G401.6 (cell line): ENCODE data around the gene TSHR.

Source experiments
- FAIRE-seq: peaks from 2 replicates; lab custom pipeline; 2012; peaks lifted over from hg19 to GRCh38; lab: Jason Lieb, UNC

TSHR gene

GRCh38 chr14:81138429-81138828 lies 183.0 kb downstream of the TSHR start:
- FAIRE-seq, result no peak

DNA sequence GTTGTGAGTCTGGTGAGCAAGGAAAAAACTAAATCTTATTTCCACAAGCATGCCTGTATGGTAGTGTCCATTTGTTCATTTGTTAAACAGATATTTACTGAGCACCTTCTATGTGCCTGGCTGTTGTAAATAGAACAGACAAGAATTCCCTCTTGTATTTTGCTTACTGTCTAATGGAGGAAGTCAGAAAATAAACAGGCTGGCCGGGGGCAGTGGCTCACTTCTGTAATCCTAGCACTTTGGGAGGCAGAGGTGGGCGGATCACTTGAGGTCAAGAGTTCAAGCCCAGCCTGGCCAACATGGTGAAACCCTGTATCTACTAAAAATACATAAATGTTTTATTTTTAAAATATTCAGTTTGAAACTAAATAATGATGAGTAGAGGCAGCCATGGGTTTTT lies 186.0 kb downstream of the TSHR start:
- no peak for FAIRE-seq

GRCh38 chr14:81143793-81144192 lies 188.4 kb downstream of the TSHR start:
- no peak for FAIRE-seq

GRCh38 chr14:81144824-81145603 lies 189.6 kb downstream of the TSHR start:
- FAIRE-seq, result no peak

GRCh38 chr14:81147140-81147897 lies 191.9 kb downstream of the TSHR start:
- no peak for FAIRE-seq

GRCh38 chr14:81148635-81149034 lies 193.2 kb downstream of the TSHR start:
- FAIRE-seq, result no peak

- no peak for FAIRE-seq
These were observed 197.8 kb downstream of the TSHR start for GRCh38 chr14:81153187-81153586.

DNA sequence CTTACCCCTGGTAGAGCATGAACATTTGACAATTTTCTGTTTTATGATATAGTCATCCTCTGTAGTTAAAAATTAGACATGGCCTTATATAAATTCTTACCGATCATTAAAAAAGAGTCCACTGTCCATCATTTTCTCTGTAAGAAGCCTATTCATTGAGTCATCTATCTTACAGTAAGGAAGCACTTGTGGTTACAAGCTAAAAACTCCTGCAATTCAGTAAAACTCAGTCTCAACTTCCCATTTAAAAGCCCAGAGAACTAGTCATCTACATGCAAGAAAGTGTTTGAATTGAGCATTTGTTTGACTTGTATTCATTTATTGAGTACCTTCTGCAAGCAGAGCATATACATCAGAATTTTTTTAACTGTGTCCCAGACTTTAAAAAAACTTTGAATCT lies 202.0 kb downstream of the TSHR start:
- FAIRE-seq, result no peak

DNA sequence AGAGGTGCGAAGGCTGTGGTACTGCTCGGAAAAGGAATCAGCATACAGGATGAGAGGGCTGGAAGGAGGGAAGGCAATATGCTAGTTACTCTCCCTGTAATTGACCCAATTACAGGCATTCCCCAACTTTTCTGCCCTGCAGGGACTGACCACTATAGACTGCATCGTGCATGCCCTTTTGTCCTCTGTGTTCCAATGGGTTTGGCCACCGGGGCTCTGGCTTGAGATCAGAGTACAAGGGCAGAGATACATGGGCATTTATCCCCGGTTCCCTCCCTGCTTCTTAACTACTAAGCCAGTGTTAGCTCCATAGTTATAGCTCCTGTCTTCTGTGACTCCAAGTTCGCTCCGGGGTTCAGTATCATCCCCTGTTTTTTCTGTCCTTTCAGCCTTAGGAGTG lies 205.7 kb downstream of the TSHR start:
- FAIRE-seq, result no peak

DNA sequence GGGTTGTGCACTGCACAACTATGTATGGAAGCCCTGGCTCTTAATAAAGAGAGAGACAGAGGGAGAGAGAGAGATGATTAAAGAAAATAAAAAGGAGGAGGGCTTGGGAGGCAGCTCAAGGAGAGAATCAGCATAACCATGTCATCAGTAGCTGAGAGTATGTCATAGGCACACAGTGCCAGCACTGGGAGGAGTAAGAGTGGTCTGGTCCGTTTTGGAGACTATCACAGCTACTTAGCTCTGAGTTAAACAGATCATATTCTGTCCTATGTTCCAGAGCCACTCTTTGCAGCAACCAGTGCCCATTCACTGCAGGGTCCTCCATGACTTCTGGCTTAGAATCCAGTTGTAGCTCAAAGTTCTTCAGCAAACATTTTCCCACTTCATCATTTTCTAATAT lies 206.3 kb downstream of the TSHR start:
- no peak for FAIRE-seq

DNA sequence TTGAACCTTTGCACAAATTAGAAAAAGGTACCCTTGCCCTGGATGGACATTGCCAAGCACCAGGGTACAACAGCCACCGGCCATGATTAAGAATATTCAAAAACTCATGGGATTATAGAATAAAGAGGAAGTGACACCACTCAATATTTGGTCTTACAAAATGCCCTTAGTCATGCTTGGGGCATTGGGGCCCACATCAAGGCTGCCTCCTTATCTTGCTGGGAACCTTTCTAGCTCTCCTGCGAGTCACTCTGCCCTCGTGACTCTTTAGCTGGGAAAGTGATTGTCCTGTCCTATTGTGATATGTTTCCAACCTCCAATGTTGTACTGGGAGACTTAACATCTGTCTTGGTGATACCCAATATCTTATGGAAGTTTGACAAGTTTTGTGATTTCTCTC lies 207.5 kb downstream of the TSHR start:
- no peak for FAIRE-seq

DNA sequence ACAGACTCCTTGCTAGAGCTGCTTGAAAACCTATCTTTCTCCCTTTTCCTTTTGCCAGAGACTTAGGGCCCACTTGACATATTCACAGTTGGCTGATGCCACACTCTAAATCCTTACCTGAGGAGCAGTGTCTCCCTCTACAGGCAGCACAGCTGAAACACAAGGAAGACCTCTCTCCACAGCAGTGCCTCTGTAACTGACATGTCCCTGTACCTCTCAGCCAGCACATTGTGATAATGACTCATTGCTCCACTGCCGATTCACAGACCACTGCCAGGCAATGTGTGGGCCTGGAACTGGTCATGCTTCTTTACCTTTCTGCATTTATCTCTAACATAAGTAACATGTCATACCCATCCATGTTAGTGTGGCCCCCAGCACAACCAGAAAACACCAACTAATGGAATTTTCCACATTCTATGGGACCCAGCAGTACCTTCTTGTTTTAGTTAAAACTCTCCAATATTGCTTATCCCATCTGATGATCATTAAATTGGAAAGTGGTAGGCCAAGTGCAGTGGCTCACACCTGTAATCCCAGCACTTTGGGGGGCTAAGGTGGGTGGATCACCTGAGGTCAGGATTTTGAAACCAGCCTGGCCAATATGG lies 208.8 kb downstream of the TSHR start:
- no peak for FAIRE-seq

DNA sequence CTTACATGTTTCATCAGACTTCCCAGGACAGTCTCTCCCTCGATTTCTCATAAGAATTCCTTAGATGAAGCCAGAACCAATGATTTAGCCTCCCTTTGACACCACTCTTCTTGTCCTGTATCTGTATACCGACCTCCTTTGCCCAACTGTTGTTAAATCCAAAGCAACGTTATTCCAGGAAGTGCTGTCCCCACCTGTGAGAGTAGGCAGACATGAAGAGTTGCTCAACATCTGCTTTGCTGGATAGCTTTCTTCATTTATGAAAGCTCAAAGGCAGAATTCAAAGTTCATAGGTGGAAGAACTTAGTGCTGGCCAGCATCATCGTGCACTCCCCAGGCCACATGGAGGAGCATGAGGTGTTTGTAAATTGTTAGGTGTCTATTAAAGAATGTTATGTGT lies 209.8 kb downstream of the TSHR start:
- FAIRE-seq, result no peak

- FAIRE-seq, result no peak
These were observed 210.7 kb downstream of the TSHR start for GRCh38 chr14:81166121-81166520.

GRCh38 chr14:81169267-81169666 lies 213.8 kb downstream of the TSHR start:
- no peak for FAIRE-seq

- FAIRE-seq, result no peak
These were observed 214.3 kb downstream of the TSHR start for GRCh38 chr14:81169711-81170103.

DNA sequence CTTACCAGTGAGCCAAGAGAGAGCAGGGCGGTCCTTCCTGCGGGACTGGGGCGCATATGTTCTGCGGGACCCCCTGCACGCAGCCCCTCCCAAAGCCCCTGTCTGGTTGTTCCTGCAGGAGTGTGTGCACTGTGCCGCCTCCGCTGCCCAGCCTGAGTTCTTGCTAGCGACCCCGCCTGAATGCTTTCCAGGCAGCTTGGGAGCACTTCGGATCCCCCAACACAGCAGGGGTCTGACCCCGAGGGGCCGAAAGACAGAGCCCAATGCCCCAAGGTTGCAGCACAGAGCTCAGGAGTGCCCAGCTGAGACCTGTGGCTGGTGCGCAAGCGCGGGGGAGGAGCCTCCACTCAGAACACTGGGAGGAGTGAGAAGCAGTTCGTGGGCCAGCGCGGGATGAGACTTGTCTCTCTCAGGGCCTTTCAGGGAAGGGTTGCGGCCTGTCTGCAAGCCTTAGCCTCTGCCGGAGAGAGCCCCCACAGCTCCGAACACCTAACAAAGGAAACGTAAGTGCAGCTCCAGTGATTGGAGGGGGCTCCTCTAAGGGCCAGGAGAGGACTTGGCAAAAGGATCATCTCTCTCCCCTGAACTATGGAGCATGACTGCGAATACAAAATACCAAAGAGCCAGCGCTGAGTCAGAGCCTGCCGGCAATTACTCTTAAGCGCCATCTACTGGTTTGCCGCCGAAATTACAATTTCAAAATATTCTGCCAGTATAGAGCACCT lies 214.8 kb downstream of the TSHR start:
- peak; percentile 77 for FAIRE-seq

GRCh38 chr14:81170829-81171195 lies 215.4 kb downstream of the TSHR start:
- no peak for FAIRE-seq

GRCh38 chr14:81172353-81172752 lies 216.9 kb downstream of the TSHR start:
- no peak for FAIRE-seq

DNA sequence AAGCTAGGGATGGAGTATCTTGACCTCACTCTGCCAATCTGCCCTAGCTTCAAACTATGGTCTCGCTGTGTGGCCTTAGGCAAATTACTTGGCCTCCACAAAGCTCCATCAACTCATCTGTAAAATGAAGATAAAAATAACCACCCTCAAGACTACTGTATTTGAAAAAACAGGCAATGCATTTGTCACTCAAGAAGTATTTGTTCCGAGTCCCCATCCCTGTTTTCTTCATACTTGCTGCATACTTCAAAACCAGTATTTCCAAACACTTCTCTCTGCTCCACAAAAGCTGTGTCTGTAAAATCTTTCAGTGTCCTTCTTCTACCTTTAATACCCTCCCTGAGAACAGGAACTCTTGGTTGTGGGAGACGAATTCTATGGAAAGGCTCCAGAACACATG lies 217.5 kb downstream of the TSHR start:
- no peak for FAIRE-seq

GRCh38 chr14:81176241-81176640 lies 220.8 kb downstream of the TSHR start:
- no peak for FAIRE-seq

GRCh38 chr14:81177225-81177624 lies 221.8 kb downstream of the TSHR start:
- FAIRE-seq, result no peak

- no peak for FAIRE-seq
These were observed 222.6 kb downstream of the TSHR start for GRCh38 chr14:81178063-81178462.
